GM18520 (cell line): Measurements from ENCODE around the gene JARID2.

Source experiments
- ATAC-seq: cut with Tn5 transposase; IDR thresholded peaks from one replicate; pipeline ENCODE4 v1.9.1; 2021; ENCODE audit not compliant: unreplicated experiment

Gene JARID2

DNA sequence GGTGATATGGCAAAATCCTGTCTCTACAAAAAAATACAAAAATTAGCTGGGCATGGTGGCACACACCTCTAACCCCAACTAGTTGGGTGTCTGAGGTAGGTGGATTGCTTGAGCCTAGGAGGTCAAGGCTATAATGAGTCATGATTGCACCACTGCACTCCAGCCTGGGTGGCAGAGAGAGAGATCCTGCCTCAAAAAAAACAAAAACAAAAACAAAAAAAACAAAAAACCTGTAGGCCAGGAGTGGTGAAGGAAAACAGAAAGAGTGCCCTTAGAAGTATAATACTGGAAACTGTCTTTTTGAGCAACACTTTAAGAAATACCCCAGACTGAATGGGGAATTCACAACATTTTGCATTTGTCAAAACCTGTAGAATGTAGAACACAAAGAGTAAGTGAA lies 85.3 kb downstream of the JARID2 start:
- ATAC-seq: no peak

DNA sequence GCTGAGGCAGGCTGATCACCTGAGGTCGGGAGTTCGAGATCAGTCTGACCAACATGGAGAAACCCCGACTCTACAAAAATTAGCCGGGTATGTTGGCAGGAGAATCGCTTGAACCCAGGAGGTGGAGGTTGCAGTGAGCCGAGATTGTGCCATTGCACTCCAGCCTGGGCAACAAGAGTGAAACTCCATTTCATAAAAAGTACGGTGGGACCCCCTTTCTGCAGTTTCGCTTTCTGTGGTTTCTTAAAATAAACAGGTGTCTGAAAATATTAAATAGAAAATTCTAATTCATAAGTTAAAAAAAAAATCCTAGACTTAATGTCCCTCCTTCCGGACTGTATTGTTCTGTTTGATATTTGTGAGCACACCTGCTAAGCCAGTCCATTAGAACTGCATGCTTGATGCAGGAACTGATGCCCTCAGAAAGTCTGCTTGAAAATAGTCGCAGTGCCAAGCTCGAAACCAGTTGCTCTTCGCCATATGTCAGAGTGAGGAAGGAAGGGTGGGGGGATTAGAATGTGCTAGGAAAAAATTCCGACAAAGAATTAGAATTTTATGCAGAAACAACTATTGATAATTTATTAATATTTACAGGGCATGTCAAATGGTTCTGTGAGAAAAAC lies 85.9 kb downstream of the JARID2 start:
- ATAC-seq: no peak

DNA sequence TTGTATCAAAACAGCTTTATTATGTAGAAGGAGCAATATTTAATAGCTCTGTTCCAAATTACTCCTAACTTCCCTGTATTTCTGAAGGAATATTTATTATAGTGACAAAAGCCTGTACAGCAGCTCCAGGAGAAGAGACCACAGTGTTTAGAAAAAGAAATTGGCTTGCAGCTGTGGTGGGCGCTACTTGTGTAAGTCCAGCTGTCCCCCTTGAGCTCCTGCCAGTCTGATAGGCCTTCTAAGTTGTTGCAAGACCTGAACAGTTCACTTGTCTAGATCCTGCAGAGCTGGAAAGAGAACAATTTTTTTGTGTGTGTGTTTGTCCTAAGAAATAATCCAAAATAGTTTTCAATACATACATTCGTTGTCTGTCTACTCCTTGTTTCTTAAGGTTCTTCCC lies 86.6 kb downstream of the JARID2 start:
- ATAC-seq: no peak

DNA sequence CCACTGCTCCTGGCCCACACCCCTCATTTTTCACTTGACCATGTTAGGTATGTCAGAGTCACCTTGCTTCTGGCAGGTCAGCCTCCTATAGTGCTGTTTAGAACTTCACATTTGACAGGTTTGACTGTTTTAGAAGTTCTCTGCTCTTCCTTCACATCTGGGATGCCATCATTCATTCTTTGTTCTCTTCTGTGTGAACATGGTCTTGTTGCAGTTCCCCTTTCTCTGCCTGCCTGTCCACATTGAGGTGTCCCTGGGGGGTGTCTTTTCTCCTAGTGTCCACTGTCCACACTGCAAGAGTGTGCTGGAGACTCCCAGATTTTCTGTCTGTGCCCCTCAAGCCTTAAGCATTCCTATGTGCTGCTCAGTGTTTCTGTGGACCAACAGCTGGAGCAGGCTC lies 89.5 kb downstream of the JARID2 start:
- ATAC-seq: no peak

DNA sequence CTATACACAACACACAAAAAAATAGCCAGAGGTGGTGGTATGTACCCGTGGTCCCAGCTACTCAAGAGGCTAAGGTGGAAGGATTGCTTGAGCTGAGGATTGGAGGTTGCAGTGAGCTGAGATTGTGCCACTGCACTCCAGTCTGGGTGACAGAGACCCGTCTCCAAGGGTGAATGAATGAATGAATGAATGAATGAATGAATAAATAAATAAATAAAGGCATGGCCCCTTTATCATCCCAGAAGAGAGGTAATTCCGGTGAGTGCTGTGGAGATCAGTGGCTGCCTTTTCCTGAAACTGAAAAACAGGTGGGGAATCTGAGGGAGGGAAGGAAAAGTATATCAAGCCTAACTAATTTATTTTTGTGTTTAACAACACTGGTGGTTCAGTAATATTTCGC lies 90.0 kb downstream of the JARID2 start:
- no peak for ATAC-seq

DNA sequence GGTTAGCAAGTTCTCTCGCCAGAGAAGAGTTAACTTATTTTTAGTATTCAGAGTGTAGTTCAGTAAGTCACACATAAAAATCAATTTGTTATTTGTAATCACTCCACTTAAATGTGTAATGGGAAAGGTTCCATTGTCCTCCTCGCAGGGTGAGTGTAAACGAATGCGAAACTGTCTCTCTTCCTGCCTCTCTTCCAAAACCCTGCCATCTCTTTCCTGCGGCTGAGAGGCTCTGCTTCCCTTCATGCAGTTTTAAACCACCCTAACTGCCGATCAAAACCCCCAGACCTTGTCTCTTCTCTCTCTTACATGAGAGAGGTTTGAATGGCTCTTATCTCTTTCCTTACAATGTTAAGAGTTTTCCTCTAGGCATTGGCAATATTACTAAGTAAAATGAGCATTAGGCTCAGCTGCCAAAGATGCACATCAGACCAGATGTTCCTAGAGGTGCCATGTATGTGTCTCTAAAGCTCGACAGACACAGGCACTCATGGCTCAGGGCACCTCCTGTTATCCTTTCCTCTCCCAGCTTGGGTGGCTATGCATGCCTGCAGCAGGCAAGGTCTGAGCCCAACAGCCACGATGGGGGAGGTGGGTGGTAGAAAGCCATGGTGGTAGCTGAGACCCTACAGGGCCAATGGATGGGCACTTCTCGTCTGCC lies 91.2 kb downstream of the JARID2 start:
- no peak for ATAC-seq

DNA sequence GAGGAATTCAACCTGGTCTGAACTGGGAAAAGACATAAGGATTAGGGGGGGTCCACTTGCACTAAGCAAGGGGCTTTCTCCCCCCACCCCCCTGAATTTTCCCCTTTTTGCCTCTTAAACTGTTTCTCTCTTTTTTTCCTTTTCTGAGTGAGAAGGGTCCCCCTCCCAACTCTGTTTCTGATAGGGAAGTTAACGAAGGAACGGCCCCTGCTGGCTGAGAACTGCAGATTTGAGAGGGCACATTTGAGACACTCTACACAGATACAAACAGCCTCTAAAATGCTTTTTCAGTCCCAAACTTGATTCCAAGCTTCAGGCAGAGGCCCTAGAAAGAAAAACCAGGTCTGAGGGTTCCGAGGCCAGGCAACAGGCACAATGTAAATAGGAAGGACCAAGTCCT lies 91.7 kb downstream of the JARID2 start:
- no peak for ATAC-seq

DNA sequence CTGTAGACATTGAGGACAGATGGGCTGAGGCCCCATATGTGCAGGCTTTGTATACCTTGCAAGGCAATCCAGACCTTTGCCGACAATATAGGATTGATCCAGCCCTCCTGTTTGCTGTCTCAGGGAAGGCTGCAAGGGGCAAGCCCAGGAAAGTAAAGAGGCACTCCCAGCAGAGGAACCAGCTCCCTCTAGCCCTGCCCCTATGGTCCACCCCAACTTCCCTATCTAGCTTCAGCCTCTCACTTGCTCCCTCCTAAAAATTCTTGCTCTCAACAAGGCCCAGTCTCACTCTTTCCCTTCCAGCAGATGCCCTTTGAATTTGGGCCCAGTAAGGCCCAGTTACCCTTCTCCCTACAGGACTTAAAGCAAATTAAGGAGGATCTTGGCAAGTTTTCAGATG lies 92.6 kb downstream of the JARID2 start:
- no peak for ATAC-seq

DNA sequence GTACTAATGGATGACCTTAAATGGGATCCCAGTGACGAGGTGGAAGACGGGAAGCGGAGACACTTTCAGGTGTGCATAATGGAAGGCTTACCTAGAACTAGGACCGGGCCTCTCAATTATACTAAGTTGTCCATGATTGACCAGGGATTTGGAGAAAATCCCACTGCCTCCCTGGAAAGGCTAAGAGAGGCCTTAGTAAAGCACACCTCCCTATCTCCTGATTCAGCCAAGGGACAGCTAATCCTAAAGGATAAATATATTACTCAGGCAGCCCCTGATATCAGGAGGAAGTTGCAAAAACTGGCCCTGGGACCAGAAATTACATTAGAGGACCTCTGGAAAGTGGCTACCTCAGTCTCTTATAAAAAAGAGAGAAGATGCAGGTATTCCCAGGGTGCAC lies 93.2 kb downstream of the JARID2 start:
- no peak for ATAC-seq

DNA sequence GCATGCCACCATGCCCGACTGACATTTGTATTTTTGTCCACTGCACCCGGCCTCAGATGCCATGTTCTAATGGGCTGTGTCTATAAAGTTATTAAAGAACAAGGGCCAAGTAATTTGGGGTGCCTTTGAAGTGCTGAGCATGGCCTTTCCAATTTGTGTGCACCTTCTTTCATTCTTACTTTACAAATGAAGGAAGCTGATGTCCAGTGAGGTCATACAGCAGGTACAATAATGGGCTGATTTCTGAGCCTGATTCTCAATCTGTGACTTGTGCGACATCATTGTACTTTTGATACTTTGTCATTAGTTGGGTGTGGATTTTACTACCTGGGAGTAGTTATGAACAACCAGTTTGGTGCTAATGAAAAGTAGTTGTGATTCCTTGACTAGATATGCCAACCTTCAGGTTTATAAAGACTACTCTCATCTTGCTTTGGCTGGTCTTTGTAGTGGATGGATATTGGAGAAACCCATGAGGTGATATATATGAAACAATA lies 94.3 kb downstream of the JARID2 start:
- no peak for ATAC-seq

DNA sequence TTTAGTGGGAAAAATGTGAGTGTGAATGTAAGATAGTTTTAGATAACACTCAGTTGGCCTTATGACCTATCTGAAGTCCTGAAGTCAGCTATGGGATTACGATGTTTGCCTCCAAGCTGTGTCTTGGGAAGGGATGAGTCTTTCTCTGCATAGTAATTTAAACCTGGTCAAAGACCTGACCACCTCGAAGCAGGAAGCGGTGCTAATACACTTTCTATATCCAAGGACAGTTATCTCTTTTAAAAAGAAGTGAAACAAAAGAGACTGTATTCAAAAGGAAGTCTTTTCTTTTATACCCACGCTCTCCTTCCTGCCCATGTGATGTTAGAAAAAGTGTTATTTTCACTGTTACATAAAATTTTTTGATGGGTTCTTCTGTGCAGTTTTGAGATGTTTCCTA lies 94.9 kb downstream of the JARID2 start:
- ATAC-seq: no peak

DNA sequence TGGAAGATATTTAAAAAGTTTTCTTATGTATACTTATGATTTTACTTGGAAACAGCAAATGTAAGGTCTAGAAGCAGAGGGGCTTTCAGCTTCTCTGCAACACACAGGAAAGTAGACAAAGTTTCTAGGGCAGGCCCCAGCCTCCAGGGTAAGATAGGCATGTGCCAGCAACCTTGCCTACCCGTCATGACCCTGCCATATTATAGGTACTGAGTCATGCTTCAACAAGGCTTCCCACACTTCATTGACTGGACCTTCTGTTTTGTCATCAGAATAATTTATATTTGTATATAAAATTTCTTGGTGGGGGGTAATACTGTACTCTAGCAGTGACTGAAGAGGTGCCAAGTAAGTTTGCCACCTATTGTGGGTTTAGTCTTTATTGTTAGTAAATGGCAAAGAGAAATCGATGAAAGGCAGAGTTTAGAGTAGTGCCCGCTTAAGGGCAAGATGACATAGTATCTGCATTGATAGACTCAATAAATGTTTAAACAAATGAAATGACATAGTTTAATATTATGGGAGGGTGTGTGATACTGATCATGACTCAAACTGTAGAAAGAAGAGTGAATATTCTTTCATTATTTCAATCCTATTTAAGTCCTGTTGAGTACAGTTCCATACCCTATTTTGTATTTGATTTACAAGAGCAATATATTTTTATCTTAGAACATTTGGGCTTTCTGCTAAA lies 95.6 kb downstream of the JARID2 start:
- ATAC-seq: no peak

DNA sequence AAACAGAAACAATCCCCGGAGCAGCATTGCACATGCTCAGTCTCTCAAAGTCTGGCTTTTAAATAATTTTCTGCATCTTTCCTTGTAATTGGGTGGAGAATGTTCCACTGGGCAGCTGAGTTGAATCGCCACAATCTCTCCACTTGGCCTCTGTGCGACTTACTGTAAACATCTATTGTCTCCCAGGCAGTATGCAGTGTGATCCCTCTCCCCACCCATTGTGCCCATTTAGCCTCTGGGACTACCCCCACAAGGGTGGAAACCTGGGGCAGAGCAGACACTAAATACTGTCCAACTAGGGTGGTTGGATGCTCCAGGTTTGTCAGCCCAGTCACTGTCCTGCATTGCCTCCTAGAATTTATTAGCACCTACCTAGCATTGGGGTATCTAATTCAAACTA lies 96.2 kb downstream of the JARID2 start:
- ATAC-seq: no peak

DNA sequence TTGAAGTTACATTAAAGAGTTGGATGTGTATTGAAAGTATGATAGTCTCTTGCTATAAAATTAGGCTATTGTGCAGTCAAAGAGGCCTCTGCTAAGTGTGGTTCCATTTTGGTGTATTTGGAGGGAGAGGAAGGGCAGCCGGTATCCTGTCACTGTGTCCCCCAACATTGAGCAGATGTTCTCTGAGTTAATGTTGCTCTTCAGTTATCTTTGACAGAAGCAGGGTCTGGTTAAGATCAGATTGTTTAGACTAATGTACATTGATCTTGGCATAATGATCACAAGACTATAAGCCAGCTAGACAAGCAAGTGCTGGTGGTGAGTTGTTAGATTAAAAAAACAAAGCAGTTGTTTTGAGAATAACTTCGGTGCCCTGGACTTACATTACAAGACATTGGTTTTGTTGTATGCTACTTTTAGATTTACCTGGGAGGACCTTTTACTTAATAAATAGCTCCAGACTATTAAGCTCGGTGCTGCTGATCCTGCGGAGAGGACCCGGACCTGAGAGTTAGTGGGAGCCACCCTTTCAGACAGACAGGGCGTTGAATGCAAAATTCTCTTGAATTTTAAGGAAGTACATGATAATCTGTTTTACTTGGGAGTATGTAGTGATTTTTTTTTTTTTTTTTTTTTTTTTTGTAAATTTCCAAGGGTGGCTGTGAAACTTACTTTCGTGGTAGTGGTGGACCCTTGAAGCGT lies 97.8 kb downstream of the JARID2 start:
- ATAC-seq: no peak

DNA sequence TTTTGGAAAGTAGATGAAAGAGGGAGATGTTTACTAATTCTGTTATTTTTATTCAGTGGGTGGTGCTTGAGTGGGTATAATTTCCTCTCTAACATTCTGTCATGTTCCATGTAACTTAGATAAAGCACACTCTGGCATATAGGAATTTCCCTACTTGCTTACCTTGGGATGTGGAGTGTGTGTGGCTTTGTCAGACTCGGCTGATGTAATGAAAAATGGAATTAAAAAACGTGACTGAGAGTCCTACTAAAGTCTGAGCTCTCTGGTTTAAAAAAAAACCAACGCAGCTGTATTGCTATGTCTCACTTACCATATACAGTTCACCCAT lies 98.3 kb downstream of the JARID2 start:
- ATAC-seq: no peak

DNA sequence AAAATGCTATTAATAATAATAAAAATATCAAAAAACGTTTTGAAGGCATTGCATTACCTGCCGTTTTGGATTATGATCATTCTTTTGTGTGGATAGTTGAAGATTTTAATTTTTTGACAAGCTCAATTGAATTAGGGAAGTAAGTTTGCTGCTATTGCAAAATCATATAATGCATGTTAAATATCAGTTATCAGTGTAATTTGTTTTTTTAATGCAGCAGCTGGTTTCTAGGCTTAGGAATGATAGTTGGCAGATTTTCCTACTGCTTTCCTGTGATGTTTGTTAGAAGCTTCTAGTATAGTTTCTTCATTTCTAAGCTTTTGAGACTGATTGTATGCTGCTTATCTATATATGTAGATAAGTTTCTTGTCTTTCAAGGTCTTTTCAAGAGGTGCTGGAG lies 99.0 kb downstream of the JARID2 start:
- no peak for ATAC-seq

DNA sequence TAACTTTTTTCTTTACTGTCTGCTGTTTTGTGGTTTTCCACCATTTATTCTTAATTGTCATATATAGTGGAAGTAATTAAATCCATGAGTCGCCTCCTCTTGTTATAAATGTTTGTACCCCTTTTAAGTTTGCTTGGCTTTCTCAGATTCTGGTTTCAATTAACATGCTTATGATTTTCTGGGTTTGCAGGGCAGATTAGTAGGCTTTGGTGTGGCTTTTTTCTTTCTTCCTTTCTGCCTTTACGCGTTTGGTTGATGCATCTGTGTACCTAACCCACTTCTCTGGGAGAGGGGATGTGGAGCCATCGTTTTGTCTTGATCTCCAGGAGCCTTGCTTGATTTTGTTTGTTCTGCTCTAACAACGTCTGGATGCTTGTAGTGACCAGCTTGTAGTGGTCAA lies 100.4 kb downstream of the JARID2 start:
- ATAC-seq: no peak

DNA sequence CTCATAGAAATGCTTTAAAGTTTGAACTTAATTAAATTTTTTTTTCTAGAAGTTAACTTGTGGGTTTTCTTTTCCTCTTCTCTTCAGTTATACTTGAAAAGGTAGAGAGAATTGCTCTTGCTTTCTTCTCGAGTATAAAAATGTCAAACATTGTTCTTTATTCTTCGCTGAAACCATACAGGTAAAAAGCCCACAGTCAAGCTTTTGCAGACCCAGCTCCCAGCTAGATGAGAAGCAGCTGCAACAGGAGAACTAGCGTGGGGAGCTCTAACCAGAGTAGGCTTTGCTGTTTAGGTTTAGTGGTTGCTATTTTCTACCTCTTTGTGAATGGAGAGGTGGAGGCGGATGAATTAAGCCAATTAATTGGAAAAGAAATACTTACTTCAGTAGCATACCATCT lies 102.7 kb downstream of the JARID2 start:
- ATAC-seq: no peak

DNA sequence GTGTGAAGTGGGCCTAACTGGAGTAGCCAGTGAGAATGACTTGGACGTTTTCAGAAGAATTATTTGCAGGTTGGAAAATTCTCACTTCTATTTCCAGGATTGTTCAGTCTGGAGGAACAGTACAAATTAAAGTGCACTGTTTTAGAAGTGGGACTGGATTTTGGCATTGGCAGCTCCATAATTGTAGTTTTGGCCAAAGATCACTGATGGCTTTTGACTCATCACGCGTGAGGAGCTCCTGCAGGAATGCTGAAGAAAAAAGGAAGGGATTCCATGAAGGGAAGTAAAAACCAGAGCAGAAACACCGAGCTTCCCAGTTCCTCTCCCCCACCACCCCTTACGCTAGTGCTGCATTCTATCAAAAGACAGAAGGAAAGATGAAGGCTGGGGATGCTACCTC lies 103.5 kb downstream of the JARID2 start:
- ATAC-seq: no peak

DNA sequence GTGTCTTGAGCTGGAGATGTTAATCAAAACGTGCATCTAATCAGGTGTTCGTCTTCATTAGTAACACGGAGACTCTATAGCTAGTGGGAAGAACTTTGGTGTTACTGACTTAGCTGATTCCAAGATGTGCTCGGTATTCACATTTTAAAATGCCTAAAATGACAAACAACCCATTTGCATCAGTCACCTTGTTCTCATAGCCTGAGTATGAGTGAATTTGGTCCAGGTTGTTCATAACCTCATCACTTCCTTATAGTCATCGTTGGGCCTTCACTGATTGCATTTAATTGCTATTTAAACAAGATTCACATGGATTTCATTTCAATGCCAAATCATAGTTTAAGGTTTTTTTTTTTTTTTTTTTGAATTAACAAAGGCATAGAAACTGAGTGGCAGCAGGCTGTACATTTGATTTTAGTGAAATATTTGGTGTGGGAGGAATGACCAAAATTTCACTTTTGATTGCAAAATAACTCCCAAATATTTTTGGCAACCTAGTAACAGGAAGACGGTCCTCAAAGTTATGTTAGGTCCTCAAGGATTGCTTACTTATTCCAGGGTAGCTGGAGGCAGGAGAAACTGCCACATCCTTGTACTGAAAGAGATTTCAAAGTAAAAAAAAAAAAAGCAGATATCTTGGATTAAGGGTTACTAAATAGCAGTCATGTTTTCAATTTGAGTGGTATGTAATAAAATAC lies 104.7 kb downstream of the JARID2 start:
- ATAC-seq: no peak

DNA sequence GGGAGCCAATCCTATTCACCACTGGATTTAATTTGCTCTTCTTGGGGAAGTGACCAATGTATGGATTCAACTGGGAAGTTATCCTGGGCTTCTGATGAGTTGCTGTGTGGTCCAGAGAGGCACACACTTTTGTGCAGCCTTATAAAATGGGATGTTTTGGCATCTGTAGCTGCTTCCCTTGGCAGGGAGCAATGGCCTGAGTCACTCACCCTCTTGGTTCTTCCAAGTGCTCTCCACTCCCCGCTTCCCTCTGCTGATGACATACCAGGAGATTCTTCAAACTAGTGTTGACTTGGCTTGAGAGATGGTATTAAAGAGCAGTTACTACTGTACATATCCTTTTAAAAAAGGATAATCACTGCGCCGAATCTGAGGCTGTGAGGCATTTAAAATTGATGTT lies 105.8 kb downstream of the JARID2 start:
- ATAC-seq: no peak
